Hematopoietic multipotent progenitor cell (in vitro differentiated cells): ENCODE measurements around the gene S100A5. TPM values are rescaled to one million over a fixed set of nuclear protein-coding genes. Genes with fewer than 3 reads are reported as not detected.
"Not testable (repeated sequence)": the region's sequence is repeated elsewhere in the genome, so short reads cannot be mapped to it uniquely, and the experiment has no call there.

Experiments
- DNase-seq, 3 donors: peaks; one replicate each; pipeline ENCODE4 v3.0.0-alpha.2; 2011 to 2015; ENCODE audit warnings: low read depth in 2 of 3, low spot score in 2 of 3
- total RNA-seq: library from RNA; depleted of rRNA; stranded (reverse); fragments of >200 nt; gene quantifications from one replicate; pipeline ENCODE4 v1.2.3, GENCODE V29; 2012

Gene S100A5
- total RNA-seq, 1 donor = 0.27 TPM

DNA sequence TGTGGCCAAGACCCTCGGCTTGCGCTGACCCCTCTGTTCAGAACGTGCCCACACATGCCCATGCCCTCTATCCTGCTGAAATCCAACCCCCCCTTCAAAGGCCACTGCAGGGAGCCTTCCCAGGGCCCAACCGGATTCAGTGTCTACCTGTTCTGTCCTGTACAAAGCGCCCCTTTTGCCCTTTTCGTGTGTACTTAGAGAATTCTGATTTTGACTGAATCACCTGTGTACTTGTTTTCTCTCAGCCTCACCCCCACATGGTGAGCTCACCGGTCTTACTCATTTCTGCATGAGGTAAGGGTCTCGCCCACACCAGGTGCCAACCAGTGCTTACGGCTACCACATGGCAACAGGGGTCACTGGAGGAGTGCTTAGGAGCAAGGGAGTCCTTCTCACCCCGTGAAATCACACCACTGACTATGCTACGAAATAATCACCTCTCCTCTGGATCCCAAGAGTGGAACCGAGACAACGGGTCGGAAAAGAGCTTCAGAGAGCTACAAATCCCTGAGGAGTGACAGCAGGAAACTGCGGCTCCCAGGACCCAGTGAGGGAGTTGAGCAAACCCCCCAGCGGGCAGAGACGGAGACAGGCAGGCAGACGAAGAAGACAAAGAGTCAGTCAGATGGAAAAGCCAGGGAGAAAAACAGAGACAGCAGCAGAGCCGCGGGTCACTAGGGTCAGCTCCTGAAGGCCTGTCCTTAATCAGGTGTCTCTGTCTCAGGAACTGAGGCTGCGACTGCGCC is 27.1 kb upstream of the S100A5 start:
- DNase-seq = no peak

DNA sequence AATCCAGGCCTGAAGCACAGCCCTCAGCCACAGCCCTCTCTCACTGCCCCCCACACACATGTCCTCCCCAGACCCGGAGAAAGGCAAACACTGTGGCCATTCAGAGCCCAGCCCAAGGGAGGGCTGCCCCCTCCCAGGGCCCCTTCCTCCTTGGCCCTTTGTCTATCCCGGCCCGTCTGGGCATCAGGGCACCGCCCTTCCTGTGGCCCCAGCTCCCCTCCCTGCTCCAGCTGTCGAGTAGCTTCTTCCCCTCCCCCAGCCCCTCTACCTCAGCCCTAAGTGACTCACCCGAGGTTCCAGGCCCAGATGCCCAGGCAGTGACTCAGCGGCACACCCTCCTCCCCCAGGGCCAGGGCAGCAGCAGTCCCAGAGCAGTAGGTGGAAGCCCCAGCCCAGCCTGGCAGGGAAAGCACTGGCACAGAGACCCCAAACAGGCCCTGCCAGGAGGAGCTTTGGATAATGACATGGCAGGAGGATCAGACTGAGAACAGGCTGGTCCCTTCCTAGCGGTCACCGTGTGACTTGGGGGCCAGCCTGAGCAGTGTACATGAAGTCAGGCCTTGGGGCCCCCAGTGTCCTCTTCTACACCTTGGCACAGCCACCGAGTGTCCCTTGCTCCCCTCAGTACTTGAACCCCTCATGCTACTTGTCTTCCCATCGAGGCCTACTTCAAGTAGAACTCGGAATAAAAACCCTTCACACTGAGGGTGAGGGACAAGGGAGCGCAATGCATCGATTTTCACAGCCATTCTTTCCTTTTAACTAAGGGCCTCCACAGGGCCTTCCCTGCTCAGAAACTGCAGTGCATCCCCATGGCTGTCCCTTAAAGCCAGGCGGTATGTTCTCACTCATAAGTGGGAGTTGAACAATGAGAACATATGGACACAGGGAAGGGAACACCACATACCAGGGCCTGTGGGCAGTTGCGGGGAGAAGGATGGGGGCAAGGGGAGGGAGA is 26.0 kb upstream of the S100A5 start:
- peak in 2 of 3 donors; percentile 96 to 97 for DNase-seq

DNA sequence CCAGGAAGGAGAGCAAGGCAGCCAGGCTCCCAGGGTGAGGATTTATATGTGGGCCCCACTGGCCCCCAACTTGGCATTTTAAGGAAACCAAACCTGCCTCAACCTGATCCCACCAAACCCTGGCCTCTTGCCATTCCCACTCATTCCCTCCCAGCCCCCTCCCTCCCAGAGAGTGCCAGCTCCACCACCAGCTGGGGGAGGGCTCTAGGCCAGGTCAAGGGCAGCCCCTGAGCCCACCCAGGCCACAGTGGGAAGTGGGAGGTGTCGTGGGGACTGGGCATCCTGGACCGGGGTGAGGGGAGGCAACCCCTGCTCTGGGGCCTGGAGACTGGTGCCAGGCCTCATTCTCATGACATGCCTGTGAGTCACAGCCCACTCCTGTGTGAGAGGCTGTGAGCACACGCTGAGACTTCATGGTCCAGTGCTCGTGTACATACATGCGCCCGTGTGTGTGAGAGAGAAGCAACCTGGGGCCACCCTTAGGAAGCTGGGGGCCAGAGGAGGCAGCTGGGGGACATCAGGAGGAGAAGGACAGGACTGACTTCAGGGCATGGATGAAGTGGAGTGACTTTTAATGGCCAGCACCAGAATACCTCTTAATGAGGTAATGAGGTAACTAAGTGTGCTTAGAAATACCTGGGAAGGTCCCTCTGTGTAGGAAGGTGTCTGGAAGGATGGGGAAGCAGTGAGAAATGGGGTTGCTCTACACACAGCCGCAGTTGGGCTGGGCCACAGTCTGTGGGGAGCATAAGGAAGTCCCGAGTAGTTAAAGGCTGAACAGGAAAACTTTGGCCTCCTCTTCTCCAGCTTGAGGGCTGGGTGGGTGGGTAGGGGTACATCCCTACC is 25.0 kb upstream of the S100A5 start, which contains the start of gene S100A2:
TSS of gene S100A2 (minus strand) at position 316 of the 846 bp plus-strand sequence. CDS start 1,967 bp downstream, outside the sequence.
- peak in 2 of 3 donors; percentile 47 to 70 for DNase-seq

GRCh38 chr1:153563991-153564390 is 23.3 kb upstream of the S100A5 start:
- no peak for DNase-seq

- no peak for DNase-seq
Measured at GRCh38 chr1:153563483-153563901, 22.8 kb upstream of the S100A5 start.

GRCh38 chr1:153562021-153562420 is 21.3 kb upstream of the S100A5 start:
- not testable (repeated sequence) for DNase-seq

GRCh38 chr1:153561466-153561985 is 20.8 kb upstream of the S100A5 start:
- DNase-seq = no peak

- DNase-seq = no peak
Measured at GRCh38 chr1:153560771-153561465, 20.2 kb upstream of the S100A5 start.

GRCh38 chr1:153560241-153560640 is 19.5 kb upstream of the S100A5 start:
- no peak for DNase-seq

DNA sequence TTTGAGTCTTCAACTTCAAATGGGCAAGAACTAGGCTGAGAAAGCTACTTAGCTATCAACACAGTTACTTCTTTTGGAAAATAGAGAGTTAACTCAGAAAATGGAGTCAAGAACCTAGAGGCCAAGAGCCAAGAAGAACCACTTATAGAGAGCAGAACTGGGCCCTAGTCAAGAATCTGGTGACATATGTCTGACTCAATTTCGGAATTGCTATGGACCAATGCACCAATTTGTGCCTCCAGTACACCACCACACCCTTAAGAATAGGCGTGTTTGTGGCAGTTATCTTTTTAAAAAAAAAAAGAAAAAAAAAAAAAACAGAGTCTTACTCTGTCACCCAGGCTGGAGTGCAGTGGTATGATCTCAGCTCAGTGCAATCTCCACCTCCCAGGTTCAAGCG is 17.1 kb upstream of the S100A5 start:
- DNase-seq = no peak

DNA sequence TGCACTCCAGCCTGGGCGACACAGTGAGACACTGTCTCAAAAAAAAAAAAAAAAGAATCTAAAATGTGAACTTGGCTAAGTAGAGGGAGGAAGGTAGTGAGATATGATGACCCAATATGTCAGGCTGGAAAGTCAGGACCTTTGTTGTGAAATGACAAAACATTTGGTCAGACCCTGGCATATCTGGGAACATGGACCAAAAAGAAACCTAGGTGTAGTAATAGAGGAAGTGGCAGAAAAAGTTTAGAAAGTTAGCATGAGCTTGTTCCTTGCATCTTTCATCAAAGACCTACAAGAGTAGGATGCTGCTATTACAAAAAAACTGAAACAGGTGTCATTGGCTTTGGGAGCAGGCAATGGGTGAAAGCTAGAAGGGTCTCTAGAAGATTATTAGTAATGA is 15.6 kb upstream of the S100A5 start:
- DNase-seq = no peak

DNA sequence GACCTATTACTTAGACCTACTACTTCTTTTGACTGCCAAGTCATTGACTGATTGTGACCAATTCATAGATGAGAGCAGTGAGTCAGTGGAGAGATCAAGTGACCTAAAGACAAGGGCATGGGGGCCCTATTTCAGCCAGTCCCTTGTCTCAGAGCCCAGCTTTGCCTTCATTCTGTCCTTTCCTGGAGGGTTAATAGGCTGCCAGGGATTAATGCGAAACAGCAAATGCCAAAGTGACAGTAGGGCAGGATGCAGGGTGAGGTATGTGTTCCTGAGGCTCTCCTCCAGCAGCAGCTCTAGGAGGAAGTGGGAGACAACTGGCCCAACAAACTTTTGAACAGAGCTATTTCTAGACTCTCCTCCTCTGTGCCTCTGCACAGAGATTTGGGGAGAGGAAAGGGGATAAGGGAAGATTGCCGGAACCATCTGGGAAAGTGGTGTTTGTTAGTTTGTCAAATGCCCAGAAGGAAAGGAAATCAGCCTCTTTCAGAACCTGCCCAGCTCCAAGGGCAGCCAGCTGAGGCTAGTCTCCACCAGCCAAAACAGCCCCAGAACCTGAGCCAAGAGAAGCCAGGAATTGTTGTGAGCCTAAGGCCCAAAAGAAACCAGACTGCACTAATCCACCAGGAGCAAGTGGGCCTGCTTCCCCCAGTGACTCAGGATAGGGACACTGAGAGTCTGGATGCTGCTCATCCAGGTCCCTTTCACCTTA is 13.3 kb upstream of the S100A5 start:
- no peak for DNase-seq

- DNase-seq = no peak
Measured at GRCh38 chr1:153553096-153553495, 12.4 kb upstream of the S100A5 start.

DNA sequence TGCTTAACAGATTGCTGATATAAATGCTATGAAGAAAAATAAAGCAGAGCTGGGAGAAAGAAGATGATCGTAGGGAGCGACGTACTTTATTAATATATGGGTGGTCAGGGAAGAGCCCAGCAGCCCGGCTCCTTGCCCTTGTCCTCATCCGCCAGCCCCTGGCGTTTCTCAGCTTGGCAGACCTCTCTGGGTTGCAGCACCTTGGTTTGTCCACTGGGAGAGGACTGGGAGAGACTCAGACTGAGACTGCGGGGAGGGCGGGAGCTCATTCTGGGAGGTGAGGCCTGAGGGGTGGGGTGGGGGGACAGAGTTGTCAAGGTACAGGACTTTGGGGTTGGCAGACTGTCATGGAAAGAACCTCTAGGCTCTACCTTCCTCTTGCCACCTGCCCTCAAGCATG is 11.6 kb upstream of the S100A5 start:
- DNase-seq = no peak

DNA sequence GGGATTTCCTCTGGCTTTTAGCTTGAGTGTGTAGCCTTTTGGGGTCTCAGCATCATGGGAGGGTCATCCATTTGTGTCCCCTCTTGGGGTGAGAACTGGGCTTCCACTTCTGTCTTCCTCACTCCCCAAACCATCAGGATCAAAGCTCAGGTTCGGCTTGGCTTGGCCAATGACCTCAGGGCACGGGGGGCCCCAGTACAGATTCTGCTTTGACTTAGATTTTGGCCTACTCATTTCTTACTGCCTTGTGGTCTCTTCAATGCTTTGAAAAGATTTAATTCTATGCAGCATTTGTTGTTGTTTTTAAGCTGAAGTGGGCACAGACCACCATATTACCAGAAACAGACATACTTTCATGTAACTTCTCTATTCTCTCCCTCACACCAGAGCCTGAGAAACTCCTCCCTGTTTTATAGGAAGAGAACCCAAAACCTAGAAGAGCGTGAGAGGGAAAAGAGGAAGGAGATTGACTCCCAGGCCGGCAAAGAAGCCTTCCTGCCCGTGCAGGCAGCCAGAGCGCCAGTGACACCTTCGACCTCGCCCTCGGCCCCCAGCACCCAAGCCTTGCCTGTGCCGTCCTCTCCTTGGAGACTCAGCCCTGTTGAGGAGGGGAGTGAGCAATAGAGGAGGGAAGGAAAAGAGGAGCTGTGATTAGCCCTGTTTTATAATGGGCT is 10.2 kb upstream of the S100A5 start:
- peak in 1 of 3 donors; percentile 27 for DNase-seq

- no peak for DNase-seq
Measured at GRCh38 chr1:153550398-153550758, 9.6 kb upstream of the S100A5 start.

- DNase-seq = no peak
Measured at GRCh38 chr1:153549741-153550397, 9.1 kb upstream of the S100A5 start.
